ENCODE results near the gene REPS1.

The REPS1 gene

GRCh38 chr6:138973466-138974153 is 14.4 kb downstream of the REPS1 start:
- H3K27ac ChIP-seq = peak overlapping the region; percentile 81
- DNase-seq (ENCODE audit: low read depth, low spot score) = no peak

- peak overlapping the region; percentile 81 for H3K27ac ChIP-seq
- no peak for DNase-seq (ENCODE audit: low read depth, low spot score)
Measured at GRCh38 chr6:138972226-138972665, 15.8 kb downstream of the REPS1 start.

GRCh38 chr6:138971601-138972000 is 16.5 kb downstream of the REPS1 start:
- DNase-seq (ENCODE audit: low read depth, low spot score) = no peak
- peak overlapping the region; percentile 81 for H3K27ac ChIP-seq

- peak; percentile 68 for DNase-seq (ENCODE audit: low read depth, low spot score)
- H3K27ac ChIP-seq = peak overlapping the region; percentile 81
Measured at GRCh38 chr6:138970856-138971425, 17.1 kb downstream of the REPS1 start.

- no peak for DNase-seq (ENCODE audit: low read depth, low spot score)
- H3K27ac ChIP-seq = peak overlapping the region; percentile 81
Measured at GRCh38 chr6:138970159-138970558, 17.9 kb downstream of the REPS1 start.

DNA sequence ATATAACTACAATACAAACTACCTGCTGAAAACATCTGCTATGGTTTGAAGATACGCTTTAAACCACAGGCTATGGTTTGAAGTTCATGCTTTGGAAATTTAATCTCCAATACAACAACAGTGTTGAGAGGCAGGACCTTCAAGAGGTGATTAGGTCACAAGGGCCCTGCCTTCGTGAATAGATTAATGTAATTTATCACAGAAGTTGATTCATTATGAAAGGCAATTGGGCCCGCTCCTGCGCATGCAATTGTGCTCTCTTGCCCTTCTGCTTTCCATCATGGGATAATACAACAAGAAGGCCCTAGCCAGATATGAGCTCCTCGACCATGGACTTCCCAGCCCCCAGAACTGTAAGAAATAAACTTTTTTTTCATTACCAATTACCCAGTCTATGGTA is 21.2 kb downstream of the REPS1 start:
- DNase-seq (ENCODE audit: low read depth, low spot score) = no peak
- no peak overlapping the region for H3K27ac ChIP-seq

- no peak overlapping the region for H3K27ac ChIP-seq
- DNase-seq (ENCODE audit: low read depth, low spot score) = no peak
Measured at GRCh38 chr6:138965971-138966370, 22.1 kb downstream of the REPS1 start.

DNA sequence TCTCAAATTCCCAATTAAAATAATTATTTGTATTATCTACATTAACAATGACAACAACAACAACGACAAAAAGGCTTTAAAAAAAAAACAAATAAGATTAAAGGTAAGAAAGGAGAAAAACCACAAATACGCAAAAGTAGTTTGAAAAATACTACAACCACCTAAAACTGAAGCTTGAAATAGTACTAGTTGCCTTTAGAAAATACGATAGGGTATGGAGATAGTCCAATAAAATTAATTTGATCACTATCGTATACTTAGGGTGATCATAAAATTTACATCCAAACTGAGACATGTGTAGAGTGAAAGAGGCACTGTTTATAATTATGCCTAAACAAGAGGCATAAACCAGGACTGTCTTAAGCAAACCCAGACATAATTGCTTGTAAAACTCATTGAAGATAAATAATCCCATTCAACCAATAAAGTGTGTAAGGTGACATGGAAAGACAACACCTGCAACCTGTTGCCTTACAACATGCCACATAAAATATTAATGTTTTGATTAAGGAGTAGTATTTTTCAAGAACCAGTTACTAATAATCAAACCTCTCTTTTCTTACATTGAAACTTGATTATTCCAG is 22.7 kb downstream of the REPS1 start:
- no peak overlapping the region for H3K27ac ChIP-seq

DNA sequence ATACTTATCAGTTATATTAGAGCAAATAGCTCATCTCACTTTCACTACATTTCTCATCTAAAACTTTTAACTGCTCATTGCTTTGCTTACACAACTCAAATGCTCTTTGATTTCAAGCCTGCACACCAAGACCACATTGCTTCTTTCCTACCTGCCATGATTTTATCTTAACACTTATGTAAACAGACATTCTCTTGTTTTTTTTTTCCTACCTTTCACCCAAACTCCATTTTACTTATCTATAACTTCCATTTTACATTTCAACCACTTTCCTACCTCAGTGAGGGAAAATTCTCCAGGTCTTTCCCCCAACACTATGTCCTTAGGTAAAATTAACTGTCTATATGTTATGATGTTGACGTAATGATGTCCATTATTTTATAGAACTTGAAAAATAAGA is 24.0 kb downstream of the REPS1 start:
- no peak overlapping the region for H3K27ac ChIP-seq
- DNase-seq (ENCODE audit: low read depth, low spot score) = no peak

More for the DNA sequence above, 22.7 kb downstream of the REPS1 start:
- DNase-seq (ENCODE audit: low read depth, low spot score) = no peak

DNA sequence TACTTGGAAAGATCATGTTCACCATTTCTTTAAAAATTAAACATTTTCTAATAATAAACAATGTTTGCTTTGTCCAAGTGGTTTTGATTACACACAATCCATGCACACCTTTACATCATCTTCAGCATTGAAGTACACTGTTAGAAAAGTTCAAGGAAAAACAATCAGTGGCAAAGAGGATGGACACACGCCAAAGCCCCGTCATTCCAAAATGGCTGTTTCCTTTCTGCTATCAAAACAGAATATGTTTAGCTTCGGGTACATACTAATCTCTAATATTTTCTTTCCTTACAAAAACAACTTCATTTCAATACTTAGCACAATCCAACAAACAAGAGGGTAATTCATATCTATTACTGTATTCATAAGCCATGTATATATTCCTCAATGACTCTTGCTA is 24.5 kb downstream of the REPS1 start:
- no peak for DNase-seq (ENCODE audit: low read depth, low spot score)
- H3K27ac ChIP-seq = no peak overlapping the region

DNA sequence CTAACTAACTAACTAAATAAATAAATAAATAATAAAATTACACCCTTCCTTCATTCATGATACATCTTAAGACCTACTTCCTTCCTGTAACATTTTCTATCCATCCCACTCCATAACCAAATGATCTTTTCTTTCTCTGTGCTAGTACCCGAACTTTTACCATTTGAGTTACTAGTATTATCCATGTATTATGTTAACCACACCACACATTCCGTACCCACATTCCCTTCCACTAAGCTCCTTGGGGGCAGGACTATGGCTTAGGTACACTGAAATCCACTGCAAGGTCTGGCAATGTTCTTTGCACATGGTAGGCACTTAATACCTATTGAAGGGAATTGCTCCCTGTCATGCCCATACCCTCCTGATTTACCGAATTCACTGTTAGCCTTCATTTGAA is 24.9 kb downstream of the REPS1 start:
- DNase-seq (ENCODE audit: low read depth, low spot score) = no peak
- H3K27ac ChIP-seq = no peak overlapping the region

DNA sequence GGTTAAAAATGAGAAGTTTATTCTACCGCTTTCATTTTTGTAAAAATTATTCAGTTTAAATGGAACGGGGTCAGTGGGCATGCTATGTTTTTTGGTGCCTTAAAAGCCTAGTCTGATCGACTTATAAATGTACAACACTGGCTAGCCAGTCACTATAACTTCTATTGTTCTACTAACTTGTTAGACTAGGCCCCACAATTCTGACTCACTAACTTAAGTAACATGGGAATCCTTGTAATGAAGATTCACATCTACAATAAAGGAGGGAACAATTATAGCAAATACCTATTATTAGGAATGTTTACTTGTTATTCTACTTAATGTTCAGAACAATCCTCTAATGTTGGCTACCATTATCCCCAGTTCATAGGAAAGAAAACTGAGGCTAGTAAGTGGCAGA is 28.5 kb downstream of the REPS1 start:
- H3K27ac ChIP-seq = no peak overlapping the region
- no peak for DNase-seq (ENCODE audit: low read depth, low spot score)

- no peak for DNase-seq (ENCODE audit: low read depth, low spot score)
- H3K27ac ChIP-seq = no peak overlapping the region
Measured at GRCh38 chr6:138958595-138958994, 29.5 kb downstream of the REPS1 start.

GRCh38 chr6:138957903-138958302 is 30.1 kb downstream of the REPS1 start:
- no peak overlapping the region for H3K27ac ChIP-seq
- DNase-seq (ENCODE audit: low read depth, low spot score) = no peak

- DNase-seq (ENCODE audit: low read depth, low spot score) = no peak
- H3K27ac ChIP-seq = no peak overlapping the region
Measured at GRCh38 chr6:138957484-138957883, 30.6 kb downstream of the REPS1 start.

DNA sequence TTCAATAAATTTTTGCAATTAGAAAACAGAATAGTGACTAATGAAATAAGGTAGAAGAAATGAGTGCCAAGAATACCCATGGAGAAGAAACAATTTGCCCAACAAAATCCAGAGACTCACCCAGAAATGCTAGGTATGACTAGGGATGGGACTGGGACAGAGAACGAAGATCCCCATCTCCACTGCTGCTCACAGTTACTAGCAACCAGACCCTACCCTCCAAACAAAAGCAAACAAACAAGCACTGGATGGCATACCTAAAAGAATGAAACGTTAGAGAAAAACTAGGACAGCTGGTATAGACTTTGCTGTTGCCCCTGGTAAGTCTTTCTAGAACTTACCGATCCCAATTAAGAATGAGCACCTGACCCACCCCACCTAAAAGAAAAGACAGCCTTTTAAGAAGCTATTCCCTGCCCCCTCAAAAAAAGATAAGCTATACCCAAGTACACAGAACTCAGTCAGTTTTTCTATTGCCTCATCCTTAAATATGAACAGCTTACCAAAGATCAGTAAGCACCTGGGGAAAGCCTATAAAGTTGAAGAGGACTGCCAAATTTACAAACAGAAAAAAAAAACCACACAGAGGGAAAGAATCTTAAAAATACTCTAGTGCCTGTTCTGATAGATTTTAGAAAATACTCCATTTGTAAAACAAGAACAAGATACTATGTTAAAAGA is 31.7 kb downstream of the REPS1 start:
- DNase-seq (ENCODE audit: low read depth, low spot score) = no peak

DNA sequence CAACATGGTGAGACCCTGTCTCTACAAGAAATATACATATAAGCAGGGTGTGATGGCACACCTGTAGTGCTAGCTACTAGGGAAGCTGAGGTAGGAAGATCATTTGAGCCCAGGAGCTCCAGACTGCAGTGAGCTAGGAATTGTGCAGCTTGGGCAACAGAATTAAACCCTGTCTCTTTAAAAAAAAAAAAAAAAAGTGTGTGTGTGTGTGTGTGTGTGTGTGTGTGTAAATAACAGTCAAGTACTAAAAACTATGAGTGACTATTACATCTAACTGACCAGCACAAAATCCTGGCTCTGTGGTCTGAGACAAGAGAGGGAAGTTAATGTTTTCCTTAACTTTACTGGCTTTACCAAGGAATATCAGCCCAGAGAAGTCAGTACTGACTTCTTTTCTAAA is 32.8 kb downstream of the REPS1 start:
- DNase-seq (ENCODE audit: low read depth, low spot score) = no peak
- H3K27ac ChIP-seq = no peak overlapping the region

More for the DNA sequence above, 31.7 kb downstream of the REPS1 start:
- no peak overlapping the region for H3K27ac ChIP-seq

DNA sequence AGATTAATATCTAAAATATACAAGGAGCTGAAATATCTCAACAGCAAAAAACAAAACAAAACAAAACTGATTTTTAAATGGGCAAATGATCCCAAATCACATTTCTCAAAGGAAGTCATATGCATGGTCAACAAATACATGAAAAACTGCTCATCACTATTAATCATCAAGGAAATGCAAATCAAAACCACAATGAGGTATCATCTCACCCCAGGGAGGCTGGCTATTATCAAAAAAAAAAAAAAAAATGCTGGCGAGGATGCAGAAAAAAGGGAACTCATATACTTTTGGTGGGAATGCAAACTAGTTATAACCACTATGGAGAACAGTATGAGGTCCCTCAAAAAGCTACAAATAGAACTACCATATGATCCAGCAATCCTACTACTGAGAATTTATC is 34.6 kb downstream of the REPS1 start:
- H3K27ac ChIP-seq = peak overlapping the region; percentile 32
- DNase-seq (ENCODE audit: low read depth, low spot score) = no peak

DNA sequence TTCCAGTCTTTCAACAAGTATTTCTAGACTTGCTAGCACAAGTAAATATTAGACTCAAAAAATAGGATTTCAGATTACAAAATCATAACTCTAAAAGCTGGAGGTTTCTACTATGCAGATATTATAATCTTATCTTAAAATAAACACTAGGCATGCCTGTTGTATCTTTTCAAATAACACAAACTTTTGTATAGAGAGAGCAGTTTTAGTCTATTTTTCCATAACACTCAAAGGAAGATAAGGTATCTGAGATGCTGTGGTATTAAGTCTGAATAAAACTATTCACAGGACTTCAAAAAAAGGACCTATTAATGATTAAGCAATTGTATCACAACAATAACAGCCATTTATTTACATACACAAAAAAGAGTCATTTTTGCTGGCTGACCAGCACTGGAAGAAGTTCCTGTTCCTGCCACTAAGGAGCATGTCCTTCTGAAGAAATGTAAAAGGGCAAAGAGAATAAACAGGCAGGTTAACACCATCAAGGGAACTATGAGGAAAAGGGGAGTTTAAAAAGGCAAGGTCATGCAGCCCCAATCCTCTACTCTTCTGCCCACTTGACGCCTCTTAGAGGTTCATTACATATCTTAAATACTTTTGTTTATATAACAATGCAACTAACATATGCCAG is 39.4 kb downstream of the REPS1 start:
- DNase-seq (ENCODE audit: low read depth, low spot score) = no peak
- H3K27ac ChIP-seq = no peak overlapping the region

DNA sequence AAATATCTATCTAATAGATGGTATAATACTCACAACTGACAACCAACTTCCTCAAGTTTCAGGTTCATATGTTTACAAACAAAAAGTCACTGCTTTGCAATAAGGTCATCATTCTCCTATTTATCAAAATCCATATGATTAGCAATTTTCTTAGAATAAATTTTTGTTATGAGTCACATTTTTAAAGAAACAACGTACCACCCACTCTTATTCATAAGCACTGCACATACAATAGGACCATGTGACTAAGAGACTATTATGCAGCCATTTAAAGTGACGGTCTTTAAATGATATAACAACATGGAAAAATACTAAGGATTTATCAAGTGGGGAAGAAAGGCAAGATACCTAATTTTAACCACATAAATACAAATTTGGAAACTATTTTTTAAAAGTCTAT is 40.0 kb downstream of the REPS1 start:
- no peak overlapping the region for H3K27ac ChIP-seq
- DNase-seq (ENCODE audit: low read depth, low spot score) = no peak

- H3K27ac ChIP-seq = peak overlapping the region; percentile 29
- DNase-seq (ENCODE audit: low read depth, low spot score) = no peak
Measured at GRCh38 chr6:138945354-138945753, 42.7 kb downstream of the REPS1 start.

Measured in epithelial cell of prostate (primary cell).